Uterus (tissue), 4 donors: ENCODE data around the gene GCDH. TPM values are rescaled to one million over a fixed set of nuclear protein-coding genes. Genes with fewer than 3 reads are reported as not detected.

Experiments used
- DNase-seq, 2 donors: peaks; one replicate each; pipeline ENCODE4 v3.0.0-alpha.2; 2019 to 2020
- H3K27ac ChIP-seq, 2 donors: fragments of 200-600 bp; sonication (generic); 1 replicate in 1 of 2; 2 replicates in 1 of 2; pipeline ENCODE4 v1.5.1; 2016 to 2018
- H3K27me3 ChIP-seq, 2 donors: fragments of 200-600 bp; sonication (generic); one replicate each; pipeline ENCODE4 v1.5.1; 2018 to 2019; ENCODE audit warnings: control low read depth in 1 of 2
- H3K36me3 ChIP-seq, 2 donors: fragments of 200-600 bp; sonication (generic); one replicate each; pipeline ENCODE4 v1.5.1; 2019; ENCODE audit warnings: control low read depth in 1 of 2
- H3K4me1 ChIP-seq, 2 donors: fragments of 200-600 bp; sonication (generic); one replicate each; pipeline ENCODE4 v1.5.1; 2018 to 2019; ENCODE audit warnings: control low read depth in 1 of 2
- H3K4me3 ChIP-seq, 2 donors: fragments of 200-600 bp; sonication (generic); 1 replicate in 1 of 2; 2 replicates in 1 of 2; pipeline ENCODE4 v1.5.1; 2018 to 2019; ENCODE audit warnings: mild to moderate bottlenecking in 1 of 2
- H3K9me3 ChIP-seq, 2 donors: fragments of 200-600 bp; sonication (generic); one replicate each; pipeline ENCODE4 v1.5.1; 2019; ENCODE audit warnings: control low read depth in 1 of 2
- CTCF ChIP-seq, 4 experiments: fragments of 200-600 bp in 2 of 4; fragments of 450-650 bp in 2 of 4; sonication (generic) in 2 of 4; IDR thresholded peaks; one replicate each; pipeline ENCODE4 v1.5.1; 2016 to 2019; ENCODE audit warnings: antibody characterized with exemption in 4 of 4, mild to moderate bottlenecking in 2 of 4, moderate library complexity in 1 of 4
- POLR2A ChIP-seq, 2 donors: fragments of 450-650 bp; IDR thresholded peaks; one replicate each; pipeline ENCODE4 v1.6.1; 2016; ENCODE audit warnings: antibody characterized with exemption in 2 of 2, mild to moderate bottlenecking in 1 of 2, moderate library complexity in 1 of 2
- intact Hi-C: fragments of 100-400 bp; cut with DNase I; formaldehyde crosslinking; loops from one replicate; pipeline ENCODE4 v1.15.1; 2023; ENCODE audit warnings: low total_unique reads
- total RNA-seq, 4 donors: library from RNA; depleted of rRNA in 3 of 4; stranded (reverse); fragments of >200 nt in 3 of 4; gene quantifications; one replicate each; pipeline versions ENCODE4 v1.1.0 to v1.2.4, GENCODE V29; 2014 to 2023
- donor health status: DM: yes; HTN: yes; CAD: no.

GCDH gene
- total RNA-seq, 4 donors from 2014 or later: 6.8 to 47.9 (median 18.2) TPM

- no peak overlapping the region for H3K4me3 ChIP-seq
- no peak for DNase-seq
- no peaks in the 10 kb centered on the region for H3K4me1 ChIP-seq
- no peaks in the 10 kb centered on the region for H3K36me3 ChIP-seq
- no peak overlapping the region for H3K27ac ChIP-seq
- no peaks in the 10 kb centered on the region for H3K9me3 ChIP-seq
- H3K27me3 ChIP-seq: no peaks in the 10 kb centered on the region
- intact Hi-C loops: no loop called here
- TF ChIP-seq CTCF (IDR thresholded peaks at IDR 0.05) (no peak), POLR2A (IDR thresholded peaks at IDR 0.05) (no peak)
Measured at GRCh38 chr19:12872941-12873890, 17.7 kb upstream of the GCDH start.

GRCh38 chr19:12873891-12874745, 16.8 kb upstream of the GCDH start:
- Histone ChIP-seq H3K27me3 (no peaks in the 10 kb centered on the region), H3K27ac (no peak overlapping the region), H3K4me1 (no peaks in the 10 kb centered on the region), H3K4me3 (no peak overlapping the region), H3K36me3 (no peaks in the 10 kb centered on the region), H3K9me3 (no peaks in the 10 kb centered on the region)
- TF ChIP-seq POLR2A (IDR thresholded peaks at IDR 0.05) (no peak), CTCF (IDR thresholded peaks at IDR 0.05) (no peak)
- no peak for DNase-seq
- intact Hi-C loops: no loop called here

GRCh38 chr19:12875086-12875485, 15.9 kb upstream of the GCDH start:
- H3K4me1 ChIP-seq: no peaks in the 10 kb centered on the region
- intact Hi-C loops: no loop called here
- H3K27ac ChIP-seq: no peak overlapping the region
- no peak overlapping the region for H3K4me3 ChIP-seq
- no peak for TF ChIP-seq POLR2A (IDR thresholded peaks at IDR 0.05)
- H3K27me3 ChIP-seq: no peaks in the 10 kb centered on the region
- no peaks in the 10 kb centered on the region for H3K36me3 ChIP-seq
- no peaks in the 10 kb centered on the region for H3K9me3 ChIP-seq
- DNase-seq: no peak

- Histone ChIP-seq H3K27ac (peak overlapping the region; percentile 81 to 83), H3K27me3 (peaks cover 11 to 12% of the 10 kb centered on the region in 2 donors), H3K9me3 (peaks cover 0 to 10% of the 10 kb centered on the region in 2 donors), H3K4me1 (peaks cover 0 to 6% of the 10 kb centered on the region in 2 donors), H3K4me3 (peak overlapping the region; percentile 61 to 69), H3K36me3 (no peaks in the 10 kb centered on the region)
- DNase-seq: peak in 1 of 2 donors; percentile 30
- intact Hi-C loops: no loop called here
- TF ChIP-seq POLR2A (IDR thresholded peaks at IDR 0.05) (no peak), CTCF (IDR thresholded peaks at IDR 0.05) (no peak)
Measured at GRCh38 chr19:12880551-12881171, 10.3 kb upstream of the GCDH start.

- TF ChIP-seq CTCF (IDR thresholded peaks at IDR 0.05): peak in 1 of 4 experiments; percentile 4
- TF ChIP-seq POLR2A (IDR thresholded peaks at IDR 0.05): peak; percentile 65 to 82
- H3K27ac ChIP-seq: peak within 1 kb of the TSS; percentile 81 to 83
- peak within 1 kb of the TSS; percentile 61 to 69 for H3K4me3 ChIP-seq
- peaks cover 0 to 10% of the 10 kb centered on the region in 2 donors for H3K9me3 ChIP-seq
- intact Hi-C loops: no loop called here
- DNase-seq: peak; percentile 95 to 96
- H3K27me3 ChIP-seq: peaks cover 15 to 17% of the 10 kb centered on the region in 2 donors
- H3K36me3 ChIP-seq: no peaks in the 10 kb centered on the region
- H3K4me1 ChIP-seq: peaks cover 0 to 9% of the 10 kb centered on the region in 2 donors
Measured at GRCh38 chr19:12881172-12881808, 9.7 kb upstream of the GCDH start, which contains the start of gene DNASE2. Gene DNASE2 (minus strand): TSS chr19:12881449. CDS start chr19:12881375, 74 bp downstream.
